ENCODE results near the gene KREMEN2.

- no peak for TF ChIP-seq POLR2A (IDR thresholded peaks at IDR 0.05)
- TF ChIP-seq CTCF (IDR thresholded peaks at IDR 0.05), result no peak
- no peak for TF ChIP-seq POLR2AphosphoS5 (IDR thresholded peaks at IDR 0.05)
- no peak for TF ChIP-seq EP300 (IDR thresholded peaks at IDR 0.05)
These were observed 18.3 kb downstream of the KREMEN2 start for GRCh38 chr16:2982402-2982801.
